IMR-90 (cell line): ENCODE data around the gene FAM117B. TPM values are rescaled to one million over a fixed set of nuclear protein-coding genes. Genes with fewer than 3 reads are reported as not detected.

Source experiments
- ATAC-seq: fragments of 200-7000 bp; cut with Tn5 transposase; 2 replicates; pipeline ENCODE4 v1.9.1; 2020; ENCODE audit warnings: low read depth, mild to moderate bottlenecking, moderate library complexity
- BruUV-seq: library from RNA; stranded (reverse); fragments of 400-500 nt; replicated peaks from 2 replicates; lab custom pipeline; 2021; lab: Mats Ljungman, UMichigan
- CTCF ChIA-PET: fragments of 300-600 bp; formaldehyde crosslinking; extraction: SDS; loops from one replicate; lab custom pipeline; 2021; ENCODE audit warnings: antibody characterized with exemption; lab: Yijun Ruan, JAX
- POLR2A ChIA-PET: fragments of 300-600 bp; sonication (Branson Sonifier 250); formaldehyde crosslinking; loops from one replicate; lab custom pipeline; 2022; ENCODE audit warnings: antibody characterized with exemption; ENCODE audit not compliant: unreplicated experiment; lab: Charles Lee
- DNase-seq: peaks from one replicate; pipeline ENCODE4 v3.0.0; 2013
- H2AFZ ChIP-seq: replicated peaks from 2 replicates; pipeline ENCODE3; 2013; ENCODE audit warnings: low read length, mild to moderate bottlenecking; ENCODE audit not compliant: poor library complexity
- H2AK5ac ChIP-seq: 2 replicates; pipeline ENCODE4 v1.6.1; 2013; ENCODE audit warnings: low read depth, low read length, inconsistent platforms
- H2AK9ac ChIP-seq: replicated peaks from 2 replicates; pipeline ENCODE3; 2013; ENCODE audit warnings: mild to moderate bottlenecking, low read depth, low read length, moderate library complexity; ENCODE audit not compliant: poor library complexity
- H2BK120ac ChIP-seq: 2 replicates; pipeline ENCODE4 v1.6.1; 2013; ENCODE audit warnings: low read depth, low read length, inconsistent platforms
- H2BK15ac ChIP-seq: 3 replicates; pipeline ENCODE4 v1.6.1; 2013; ENCODE audit warnings: low read depth, low read length, inconsistent platforms
- H2BK20ac ChIP-seq: 2 replicates; pipeline ENCODE4 v1.6.1; 2013; ENCODE audit warnings: low read depth, mild to moderate bottlenecking, inconsistent platforms, low read length, moderate library complexity
- H2BK5ac ChIP-seq: 2 replicates; pipeline ENCODE4 v1.6.1; 2013; ENCODE audit warnings: mild to moderate bottlenecking, low read depth, low read length, inconsistent platforms; ENCODE audit not compliant: poor library complexity, severe bottlenecking
- H3K14ac ChIP-seq: replicated peaks from 2 replicates; pipeline ENCODE4 v1.6.1; 2013; ENCODE audit warnings: low read depth, low read length, inconsistent platforms
- H3K18ac ChIP-seq: 2 replicates; pipeline ENCODE4 v1.6.1; 2013; ENCODE audit warnings: low read depth, low read length, control low read depth
- H3K23ac ChIP-seq: 2 replicates; pipeline ENCODE4 v1.6.1; 2013; ENCODE audit warnings: low read depth, low read length, inconsistent platforms
- H3K27ac ChIP-seq: 2 replicates; pipeline ENCODE4 v1.5.1; 2013; ENCODE audit warnings: mild to moderate bottlenecking, control low read depth, low read length; ENCODE audit not compliant: insufficient read depth
- H3K27me3 ChIP-seq: 2 replicates; pipeline ENCODE4 v1.6.1; 2013; ENCODE audit warnings: low read length; ENCODE audit not compliant: control insufficient read depth, insufficient read depth
- H3K36me3 ChIP-seq: 2 replicates; pipeline ENCODE4 v1.6.1; 2013; ENCODE audit warnings: low read length, mixed read lengths; ENCODE audit not compliant: control insufficient read depth, insufficient read depth
- H3K4ac ChIP-seq: 2 replicates; pipeline ENCODE4 v1.6.1; 2013; ENCODE audit warnings: low read depth, low read length, inconsistent platforms
- H3K4me1 ChIP-seq: 2 replicates; pipeline ENCODE4 v1.6.1; 2013; ENCODE audit warnings: low read length, mixed read lengths; ENCODE audit not compliant: control insufficient read depth, insufficient read depth
- H3K4me2 ChIP-seq: 2 replicates; pipeline ENCODE4 v1.6.1; 2013; ENCODE audit warnings: low read depth, mild to moderate bottlenecking, control low read depth, low read length, moderate library complexity
- H3K4me3 ChIP-seq: 2 replicates; pipeline ENCODE4 v1.5.1; 2013; ENCODE audit warnings: low read depth, mild to moderate bottlenecking, control low read depth, low read length, moderate library complexity; ENCODE audit not compliant: insufficient read depth
- H3K56ac ChIP-seq: 2 replicates; pipeline ENCODE4 v1.6.1; 2013; ENCODE audit warnings: low read length, inconsistent platforms; ENCODE audit not compliant: insufficient read depth; ENCODE audit errors: extremely low read depth
- H3K79me1 ChIP-seq, 2 experiments: 2 replicates each; pipeline ENCODE4 v1.6.1; 2013; ENCODE audit warnings: low read length in 2 of 2, inconsistent platforms in 1 of 2, low read depth in 1 of 2
- H3K9ac ChIP-seq: 2 replicates; pipeline ENCODE4 v1.6.1; 2013; ENCODE audit warnings: low read depth, low read length, control low read depth
- H3K9me1 ChIP-seq: 2 replicates; pipeline ENCODE4 v1.6.1; 2013; ENCODE audit warnings: low read length, inconsistent platforms; ENCODE audit not compliant: insufficient read depth
- H3K9me3 ChIP-seq: 2 replicates; pipeline ENCODE4 v1.6.1; 2013; ENCODE audit warnings: low read length; ENCODE audit not compliant: control insufficient read depth, insufficient read depth
- H4K20me1 ChIP-seq: 2 replicates; pipeline ENCODE4 v1.6.1; 2013; ENCODE audit warnings: low read length, inconsistent platforms; ENCODE audit not compliant: insufficient read depth
- H4K5ac ChIP-seq: 2 replicates; pipeline ENCODE4 v1.6.1; 2013; ENCODE audit warnings: mild to moderate bottlenecking, low read depth, low read length, control low read depth
- H4K8ac ChIP-seq, 2 experiments: 2 replicates each; pipeline ENCODE4 v1.6.1; 2013; ENCODE audit warnings: low read depth in 2 of 2, low read length in 2 of 2, control low read depth in 1 of 2, inconsistent platforms in 1 of 2
- H4K91ac ChIP-seq: 2 replicates; pipeline ENCODE4 v1.6.1; 2013; ENCODE audit warnings: low read depth, low read length, inconsistent platforms; ENCODE audit not compliant: insufficient read depth
- BHLHE40 ChIP-seq: fragments of 150-350 bp; IDR thresholded peaks from 2 replicates; pipeline ENCODE4 v1.6.1; 2016; ENCODE audit warnings: mild to moderate bottlenecking, low read depth, low read length
- CEBPB ChIP-seq: IDR thresholded peaks from 2 replicates; pipeline ENCODE4 v1.6.1; 2012; ENCODE audit warnings: low read depth, low read length, improper control_type of control experiment
- FOS ChIP-seq: fragments of 150-350 bp; IDR thresholded peaks from 2 replicates; pipeline ENCODE4 v1.6.1; 2016; ENCODE audit warnings: low read depth, low read length
- MAZ ChIP-seq: IDR thresholded peaks from 2 replicates; pipeline ENCODE4 v1.6.1; 2012; ENCODE audit warnings: low read depth, mild to moderate bottlenecking, low read length, improper control_type of control experiment, moderate library complexity, borderline replicate concordance
- NFE2L2 ChIP-seq: fragments of 150-350 bp; IDR thresholded peaks from 2 replicates; pipeline ENCODE4 v1.6.1; 2016; ENCODE audit warnings: low read depth, mild to moderate bottlenecking, low read length
- POLR2A ChIP-seq: IDR thresholded peaks from 2 replicates; pipeline ENCODE4 v1.6.1; 2012; ENCODE audit warnings: mild to moderate bottlenecking, low read depth, low read length
- RAD21 ChIP-seq: IDR thresholded peaks from 2 replicates; pipeline ENCODE4 v1.6.1; 2012; ENCODE audit warnings: low read length, improper control_type of control experiment
- RCOR1 ChIP-seq: IDR thresholded peaks from 2 replicates; pipeline ENCODE4 v1.6.1; 2012; ENCODE audit warnings: mild to moderate bottlenecking, low read length, improper control_type of control experiment; ENCODE audit not compliant: insufficient replicate concordance
- SMC3 ChIP-seq: fragments of 150-350 bp; IDR thresholded peaks from 2 replicates; pipeline ENCODE4 v1.6.1; 2016; ENCODE audit warnings: low read depth, mild to moderate bottlenecking, antibody characterized with exemption, low read length, moderate library complexity
- WGBS, 2 experiments: methylation state at CpG; one replicate each; pipeline versions ENCODE4 v1.1.5 to v1.1.7; 2013; ENCODE audit warnings: missing lambda C conversion rate in 2 of 2; ENCODE audit not compliant: insufficient read length in 1 of 2; ENCODE audit errors: extremely low coverage in 2 of 2; 5-methylcytosine and 5-hydroxymethylcytosine counted together
- dilution Hi-C: fragments of 300-500 bp; cut with HindIII; formaldehyde crosslinking; loops from one replicate; pipeline ENCODE4 v1.14.3; 2018; ENCODE audit warnings: low sequenced_read_pairs; ENCODE audit not compliant: unreplicated experiment
- in situ Hi-C: fragments of 300-500 bp; cut with MboI; formaldehyde crosslinking; loops from 3 replicates; pipeline ENCODE4 v1.14.3; 2019; ENCODE audit warnings: low sequenced_read_pairs, inconsistent platforms, mixed read lengths
- intact Hi-C: fragments of 100-400 bp; cut with micrococcal nuclease; formaldehyde crosslinking; loops from 2 replicates; pipeline ENCODE4 v1.10.0; 2022
- polyA plus RNA-seq, 3 experiments: library from polyadenylated mRNA; depleted of rRNA; stranded (reverse); fragments of >200 nt; gene quantifications; 2 replicates each; pipeline ENCODE4 v1.2.3, GENCODE V29; 2012; ENCODE audit warnings: low replicate concordance in 1 of 3
- total RNA-seq: library from RNA; depleted of rRNA; stranded (reverse); fragments of >200 nt; gene quantifications from 2 replicates; pipeline ENCODE4 v1.2.3, GENCODE V29; 2012
- TF ChIP-seq, protein P1 (sequence below): fragments of 150-350 bp; IDR thresholded peaks from 2 replicates; pipeline ENCODE4 v1.6.1; 2016; ENCODE audit warnings: low read depth, mild to moderate bottlenecking, low read length, moderate library complexity, borderline replicate concordance

Gene FAM117B
- total and polyA plus RNA-seq, 2 of the 4 experiments (the other 2 are of a cell fraction) = 0.54 to 0.79 TPM

DNA sequence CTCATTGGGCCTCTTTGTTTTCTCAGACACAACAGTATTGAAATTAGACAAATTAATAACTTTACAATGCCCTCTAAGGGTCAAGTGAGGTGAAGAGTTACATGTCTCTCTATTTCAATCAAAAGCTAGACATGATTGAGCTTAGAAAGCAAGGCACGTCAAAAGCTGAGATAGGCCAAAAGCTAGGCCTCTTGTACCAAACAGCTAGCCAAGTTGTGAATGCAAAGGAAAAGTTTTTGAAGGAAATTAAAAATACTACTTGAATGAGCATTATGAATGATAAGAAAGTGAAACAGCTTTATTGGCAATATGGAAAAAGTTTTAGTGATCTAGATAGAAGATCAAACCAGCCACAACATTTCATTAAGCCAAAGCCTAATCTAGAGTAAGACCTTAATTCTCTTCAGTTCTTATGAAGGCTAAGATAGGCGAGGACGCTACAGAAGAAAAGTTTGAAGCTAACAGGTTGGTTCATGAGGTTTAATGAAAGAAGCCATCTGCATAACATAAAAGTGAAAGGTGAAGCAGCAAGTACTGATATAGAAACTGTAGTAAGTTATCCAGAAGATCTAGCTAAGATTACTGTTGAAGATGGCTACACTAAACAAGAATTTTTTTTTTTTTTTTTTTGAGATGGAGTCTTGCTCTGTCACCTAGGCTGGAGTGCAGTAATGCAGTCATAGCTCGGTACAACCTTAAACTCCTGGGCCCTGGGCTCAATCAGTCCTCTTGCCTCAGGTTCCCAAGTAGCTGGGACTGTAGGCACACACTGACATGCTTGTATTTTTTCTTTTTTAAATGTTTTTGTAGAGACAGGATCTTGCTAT is 65.5 kb downstream of the FAM117B start:
- no peak for ATAC-seq
- no peak overlapping the region for H3K9ac ChIP-seq
- no peak overlapping the region for H3K18ac ChIP-seq
- H2BK5ac ChIP-seq = no peak overlapping the region
- no peak overlapping the region for H2AK9ac ChIP-seq
- no peak overlapping the region for H4K5ac ChIP-seq
- H2BK20ac ChIP-seq = no peak overlapping the region
- H3K14ac ChIP-seq = no peak overlapping the region
- no peaks in the 10 kb centered on the region for H3K9me3 ChIP-seq
- dilution Hi-C loops (no loop called here), in situ Hi-C loops (no loop called here), intact Hi-C loops (no loop called here)
- no peaks in the 10 kb centered on the region for H4K20me1 ChIP-seq
- H3K36me3 ChIP-seq = no peaks in the 10 kb centered on the region; the same call in 1 of the 2 replicates
- no peak overlapping the region for H4K8ac ChIP-seq
- H3K27ac ChIP-seq = no peak overlapping the region
- no peak overlapping the region for H3K4me3 ChIP-seq
- H3K9me1 ChIP-seq = no peaks in the 10 kb centered on the region; the same call in 1 of the 2 replicates
- H3K23ac ChIP-seq = no peak overlapping the region
- 60% methylated on average over 1 of the region's 4 CpGs; no CpG with 5 or more reads in 1 of the 2 experiments for WGBS, 2 experiments
- no peak overlapping the region for H2AFZ ChIP-seq
- POLR2A ChIA-PET = no interaction called here
- no peaks in the 10 kb centered on the region; a peak in 1 of 4 replicates for H3K79me1 ChIP-seq
- no peak for TF ChIP-seq SMC3
- no peak for TF ChIP-seq RAD21
- no peak for TF ChIP-seq RCOR1
- no peak for TF ChIP-seq BHLHE40
- TF ChIP-seq FOS = no peak
- no peak for TF ChIP-seq POLR2A
- TF ChIP-seq, protein P1, sequence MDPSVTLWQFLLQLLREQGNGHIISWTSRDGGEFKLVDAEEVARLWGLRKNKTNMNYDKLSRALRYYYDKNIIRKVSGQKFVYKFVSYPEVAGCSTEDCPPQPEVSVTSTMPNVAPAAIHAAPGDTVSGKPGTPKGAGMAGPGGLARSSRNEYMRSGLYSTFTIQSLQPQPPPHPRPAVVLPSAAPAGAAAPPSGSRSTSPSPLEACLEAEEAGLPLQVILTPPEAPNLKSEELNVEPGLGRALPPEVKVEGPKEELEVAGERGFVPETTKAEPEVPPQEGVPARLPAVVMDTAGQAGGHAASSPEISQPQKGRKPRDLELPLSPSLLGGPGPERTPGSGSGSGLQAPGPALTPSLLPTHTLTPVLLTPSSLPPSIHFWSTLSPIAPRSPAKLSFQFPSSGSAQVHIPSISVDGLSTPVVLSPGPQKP = no peak
- no peak for TF ChIP-seq NFE2L2
- no peak for TF ChIP-seq MAZ
- TF ChIP-seq CEBPB = no peak
- no peak overlapping the region for H2BK15ac ChIP-seq
- H3K27me3 ChIP-seq = no peaks in the 10 kb centered on the region
- BruUV-seq = no TSS peak
- no peak overlapping the region for H3K4me2 ChIP-seq
- no peak overlapping the region for H3K4ac ChIP-seq
- CTCF ChIA-PET = interaction anchor here (0.6 kb wide), 2 partner anchors 21 to 115 kb away, joined by 4 to 6 read pairs; no protein-coding TSS in a partner anchor
- H3K56ac ChIP-seq = no peak overlapping the region
- no peak overlapping the region for H4K91ac ChIP-seq
- DNase-seq = no peak
- H3K4me1 ChIP-seq = peaks cover 3% of the 10 kb centered on the region; the same call in 1 of the 2 replicates
- no peak overlapping the region for H2BK120ac ChIP-seq
- H2AK5ac ChIP-seq = no peak overlapping the region
